HG03460 (cell line): ENCODE results near the gene GLOD5.
A peak's percentile ranks its signal among the peaks of the same experiment; 100 is the strongest.
"Not testable (repeated sequence)": the region's sequence is repeated elsewhere in the genome, so short reads cannot be mapped to it uniquely, and the experiment has no call there.

ENCODE experiments used
- ATAC-seq: cut with Tn5 transposase; IDR thresholded peaks from one replicate; pipeline ENCODE4 v1.9.1; 2021; ENCODE audit not compliant: unreplicated experiment

Gene GLOD5

DNA sequence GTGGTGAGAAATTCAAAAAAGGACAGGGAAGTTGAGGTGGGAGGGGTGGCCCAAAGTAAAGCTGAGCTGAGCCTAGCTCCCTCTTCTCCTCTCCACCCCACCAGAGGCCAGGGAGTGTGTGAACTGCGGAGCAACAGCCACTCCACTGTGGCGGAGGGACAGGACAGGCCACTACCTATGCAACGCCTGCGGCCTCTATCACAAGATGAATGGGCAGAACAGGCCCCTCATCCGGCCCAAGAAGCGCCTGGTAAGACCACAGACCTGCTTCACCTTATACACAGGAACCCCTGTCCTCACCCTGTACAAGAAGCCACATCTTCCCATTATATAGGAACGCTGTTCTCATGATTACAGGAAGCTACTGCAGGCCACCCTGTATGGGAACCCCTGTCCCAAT, 30.7 kb downstream of the GLOD5 start:
- ATAC-seq: no peak

DNA sequence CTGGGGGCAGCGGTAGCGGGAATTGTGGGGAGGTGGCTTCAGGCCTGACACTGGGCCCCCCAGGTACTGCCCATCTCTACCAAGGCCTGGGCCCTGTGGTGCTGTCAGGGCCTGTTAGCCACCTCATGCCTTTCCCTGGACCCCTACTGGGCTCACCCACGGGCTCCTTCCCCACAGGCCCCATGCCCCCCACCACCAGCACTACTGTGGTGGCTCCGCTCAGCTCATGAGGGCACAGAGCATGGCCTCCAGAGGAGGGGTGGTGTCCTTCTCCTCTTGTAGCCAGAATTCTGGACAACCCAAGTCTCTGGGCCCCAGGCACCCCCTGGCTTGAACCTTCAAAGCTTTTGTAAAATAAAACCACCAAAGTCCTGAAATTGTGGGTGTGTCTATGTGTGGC, 32.4 kb downstream of the GLOD5 start:
- no peak for ATAC-seq

DNA sequence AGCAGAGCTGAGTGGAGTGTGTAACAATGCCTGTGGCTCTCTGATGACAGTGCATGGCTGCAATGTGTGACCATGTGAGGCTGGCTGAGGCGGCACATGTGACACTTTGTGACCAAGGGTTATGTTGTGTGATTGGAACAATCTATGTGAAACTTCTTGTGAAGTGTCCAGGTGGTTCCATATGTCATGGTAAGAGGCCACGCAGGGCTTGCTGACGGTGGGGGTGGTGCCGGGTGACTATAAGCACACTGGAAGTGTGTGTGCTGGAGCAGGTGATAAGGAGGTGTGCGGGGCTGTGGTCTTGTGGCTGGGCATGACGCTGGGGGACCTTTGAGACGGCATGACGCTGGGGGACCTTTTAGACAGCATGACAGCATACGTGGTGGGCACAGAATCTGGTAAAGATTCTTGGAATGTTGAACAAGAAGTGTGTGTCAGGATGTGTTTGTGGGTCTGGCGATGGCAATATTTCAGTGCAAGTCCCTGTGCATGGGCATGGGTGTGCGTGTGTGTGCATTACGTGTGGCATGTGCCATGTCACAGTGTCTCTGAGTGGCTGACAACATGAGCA, 32.9 kb downstream of the GLOD5 start:
- no peak for ATAC-seq

DNA sequence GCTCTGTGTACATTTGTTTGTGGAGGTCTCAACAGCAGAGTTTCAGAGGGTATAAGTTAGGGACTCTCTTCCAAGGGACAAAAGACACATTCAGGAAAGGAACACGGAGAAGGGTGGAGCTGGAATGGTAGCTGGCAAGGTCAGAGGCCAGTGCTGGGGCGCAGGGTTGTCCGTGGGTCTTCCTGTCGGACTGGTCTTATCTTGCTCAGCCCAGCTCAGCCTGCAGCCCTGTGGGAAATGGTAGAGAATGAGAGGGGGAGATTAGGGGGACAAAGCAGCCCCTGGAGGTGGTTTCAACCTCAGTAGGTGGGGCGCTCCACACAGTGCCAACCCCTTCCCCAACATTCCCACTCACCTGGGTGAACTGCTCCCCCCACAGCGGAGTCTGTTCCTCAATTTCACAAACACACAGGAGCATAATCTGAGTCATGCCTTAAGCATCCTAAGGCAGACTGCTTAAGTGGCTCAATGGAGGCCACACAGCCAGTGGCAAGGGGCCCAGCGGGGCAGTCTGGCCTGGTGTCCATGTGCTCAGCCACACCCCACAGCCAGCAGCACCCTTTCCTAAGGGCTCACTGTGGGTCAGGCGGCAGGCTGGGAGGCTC, 33.5 kb downstream of the GLOD5 start:
- no peak for ATAC-seq

DNA sequence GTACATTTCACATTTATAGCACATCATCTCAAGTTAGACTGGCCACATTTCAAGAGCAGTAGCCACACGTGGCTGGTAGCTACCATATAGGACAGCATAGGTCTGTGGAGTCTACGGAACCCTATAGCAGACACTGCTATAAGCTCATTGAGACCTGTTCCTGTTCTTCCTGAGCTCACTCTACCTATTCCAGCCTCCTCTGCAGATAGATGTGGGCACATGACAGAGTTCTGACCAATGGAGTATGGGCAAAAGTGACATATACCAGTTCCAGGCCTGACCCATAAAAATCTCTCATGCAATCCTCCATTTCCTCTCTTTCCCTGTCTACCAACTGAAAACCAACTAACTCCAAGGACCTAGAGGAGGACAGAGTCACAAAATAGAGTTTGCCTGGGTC, 36.8 kb downstream of the GLOD5 start:
- ATAC-seq: no peak

DNA sequence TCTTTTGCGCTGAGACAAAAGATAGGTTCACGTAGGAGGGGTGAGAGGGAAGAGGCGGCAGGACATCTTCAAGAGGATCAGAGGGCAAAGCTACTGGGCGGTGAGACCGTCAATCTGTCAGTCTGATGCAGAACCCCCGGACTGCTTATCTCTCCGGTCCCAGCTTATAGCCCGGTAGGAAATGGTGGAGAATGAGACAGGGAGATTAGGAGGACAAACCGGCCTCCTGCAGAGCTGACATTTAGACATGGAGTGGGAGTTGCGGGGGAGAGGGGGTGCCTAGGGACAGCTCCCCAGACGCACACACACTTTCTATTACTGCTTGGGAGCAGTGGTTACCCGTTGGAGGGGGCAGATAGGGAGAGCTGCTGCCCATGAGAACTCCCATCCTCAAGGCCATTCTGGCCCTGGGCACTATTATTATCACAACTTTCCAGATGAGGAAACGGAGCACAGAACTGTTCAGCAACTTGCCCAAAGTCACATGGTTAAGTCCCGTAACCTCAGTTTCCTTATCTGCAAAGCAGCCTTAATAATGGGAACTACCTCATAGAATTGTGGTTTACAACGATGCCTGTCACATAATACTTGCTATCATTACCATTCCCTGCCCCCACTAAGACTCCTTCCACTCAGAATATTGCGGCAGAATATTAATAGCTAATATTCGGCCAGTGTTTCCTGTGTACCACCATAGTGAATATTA, 39.2 kb downstream of the GLOD5 start:
- ATAC-seq: no peak

DNA sequence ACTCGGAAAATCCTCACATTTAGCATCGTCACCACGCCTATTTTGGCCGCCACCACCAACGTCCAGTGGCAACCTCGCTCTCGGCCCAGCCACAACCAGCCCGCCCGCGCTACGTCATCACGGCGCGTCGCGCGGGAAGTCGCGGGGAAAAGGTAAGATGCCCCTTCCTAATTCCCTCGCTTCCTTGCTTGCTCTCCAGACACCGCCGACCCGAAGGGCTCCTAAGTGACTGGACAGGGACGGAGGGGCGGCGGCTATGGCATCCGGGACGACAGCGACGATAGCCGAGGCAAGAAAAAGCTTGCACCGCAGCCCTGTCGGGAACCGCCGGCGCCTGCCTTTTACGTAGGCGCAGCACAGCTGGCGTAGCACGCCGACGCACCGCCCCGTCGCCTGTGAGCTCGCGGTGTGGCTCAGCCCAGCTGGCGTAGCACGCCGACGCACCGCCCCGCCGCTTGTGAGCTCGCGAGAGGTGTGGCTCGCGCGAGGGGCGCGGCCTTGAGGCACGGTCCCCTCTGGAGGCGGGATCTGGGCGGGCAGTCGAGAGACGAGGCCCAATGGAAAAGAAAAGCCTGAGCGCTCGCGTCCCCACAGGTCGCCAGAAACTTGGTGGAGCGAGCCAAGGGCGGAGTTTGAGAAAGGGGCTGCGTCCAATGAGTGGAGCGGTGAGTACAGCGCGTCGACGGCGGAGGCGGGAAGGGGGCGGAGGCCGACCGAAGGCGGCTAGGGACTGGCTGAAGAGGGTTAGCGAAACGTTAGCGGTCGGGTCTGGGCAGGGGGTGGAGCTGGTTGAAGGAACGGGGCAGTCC, 39.9 kb downstream of the GLOD5 start, which contains the start of gene HDAC6:
Gene HDAC6, plus strand, starts transcription at position 788 of the 809 bp plus-strand sequence. CDS start 626 bp downstream, outside the sequence.
- ATAC-seq: peak; percentile 89

DNA sequence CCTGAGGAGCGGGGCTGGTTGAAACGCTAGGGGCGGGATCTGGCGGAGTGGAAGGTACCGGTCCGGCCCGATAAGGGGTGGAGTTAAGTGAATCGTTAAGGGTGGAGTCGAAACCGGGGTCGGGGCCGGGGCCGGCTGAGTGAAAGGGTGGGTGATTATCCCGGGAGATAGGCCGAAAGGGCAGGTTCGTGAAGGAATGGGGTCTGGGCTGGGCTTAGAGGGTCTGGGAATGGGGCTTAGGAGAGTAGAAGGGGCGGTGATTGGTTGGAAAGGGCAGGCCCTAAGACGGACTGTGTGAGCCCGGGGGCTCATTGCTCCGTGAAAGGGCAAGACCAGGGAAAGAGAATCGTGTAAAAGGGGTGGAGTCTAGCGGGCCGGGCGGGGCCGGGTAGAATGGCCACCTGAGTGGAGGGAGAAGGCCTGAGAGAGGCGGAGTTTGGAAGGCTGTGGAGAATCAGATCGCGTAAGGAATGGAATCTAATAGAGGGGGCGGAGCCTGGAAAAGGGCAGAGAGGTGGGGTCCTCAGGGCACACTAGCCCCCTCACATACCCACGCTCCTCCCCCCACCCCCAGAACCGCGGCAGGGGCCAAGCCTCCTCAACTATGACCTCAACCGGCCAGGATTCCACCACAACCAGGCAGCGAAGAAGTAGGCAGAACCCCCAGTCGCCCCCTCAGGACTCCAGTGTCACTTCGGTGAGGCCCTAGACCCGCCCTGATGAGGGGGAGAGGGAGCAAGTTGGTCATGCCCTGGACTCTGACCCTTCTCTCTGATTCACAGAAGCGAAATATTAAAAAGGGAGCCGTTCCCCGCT, 40.8 kb downstream of the GLOD5 start:
- peak; percentile 52 for ATAC-seq

DNA sequence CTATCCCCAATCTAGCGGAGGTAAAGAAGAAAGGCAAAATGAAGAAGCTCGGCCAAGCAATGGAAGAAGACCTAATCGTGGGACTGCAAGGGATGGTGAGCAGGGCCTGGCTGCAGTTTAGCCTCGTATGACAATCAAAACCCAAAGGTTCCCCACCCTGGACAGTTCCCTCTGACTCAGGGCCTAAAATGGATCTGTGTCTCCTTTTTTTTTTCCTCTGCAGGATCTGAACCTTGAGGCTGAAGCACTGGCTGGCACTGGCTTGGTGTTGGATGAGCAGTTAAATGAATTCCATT, 41.3 kb downstream of the GLOD5 start:
- ATAC-seq: no peak

DNA sequence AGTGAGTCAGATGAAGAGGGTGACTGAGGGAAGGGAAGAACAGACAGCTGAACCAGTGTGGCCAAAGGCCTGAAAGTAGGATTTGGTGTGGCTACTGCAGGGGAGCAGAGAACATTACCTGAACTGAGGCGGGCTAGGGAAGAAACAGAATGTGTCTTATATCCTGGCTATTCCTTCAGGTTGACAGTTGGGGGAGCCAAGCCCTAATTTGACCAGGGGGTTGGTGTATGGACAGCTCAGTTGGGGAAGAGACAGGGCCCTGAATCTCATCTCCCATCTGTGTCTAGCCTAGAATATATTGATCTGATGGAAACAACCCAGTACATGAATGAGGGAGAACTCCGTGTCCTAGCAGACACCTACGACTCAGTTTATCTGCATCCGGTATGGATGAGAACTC, 44.5 kb downstream of the GLOD5 start:
- ATAC-seq: no peak

DNA sequence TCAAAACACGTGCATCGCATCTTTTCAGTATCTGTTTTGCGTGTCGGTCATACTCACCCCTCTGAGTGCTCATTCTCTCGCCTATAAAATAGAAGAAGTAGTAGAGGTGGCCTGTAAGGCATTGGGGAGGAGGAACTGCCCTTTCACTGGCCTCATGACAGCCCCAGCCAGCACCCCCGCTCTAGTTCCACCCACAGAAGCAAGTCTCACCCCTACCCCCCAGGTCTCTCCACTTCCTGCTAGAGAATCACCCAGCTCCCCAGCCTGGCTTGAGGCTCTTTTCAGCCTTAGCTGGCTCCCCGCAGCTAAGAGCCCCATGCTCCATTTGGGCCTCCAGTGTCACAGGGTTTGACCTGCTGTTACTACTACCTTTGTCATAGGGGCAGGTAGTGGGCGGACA, 52.1 kb downstream of the GLOD5 start:
- no peak for ATAC-seq

DNA sequence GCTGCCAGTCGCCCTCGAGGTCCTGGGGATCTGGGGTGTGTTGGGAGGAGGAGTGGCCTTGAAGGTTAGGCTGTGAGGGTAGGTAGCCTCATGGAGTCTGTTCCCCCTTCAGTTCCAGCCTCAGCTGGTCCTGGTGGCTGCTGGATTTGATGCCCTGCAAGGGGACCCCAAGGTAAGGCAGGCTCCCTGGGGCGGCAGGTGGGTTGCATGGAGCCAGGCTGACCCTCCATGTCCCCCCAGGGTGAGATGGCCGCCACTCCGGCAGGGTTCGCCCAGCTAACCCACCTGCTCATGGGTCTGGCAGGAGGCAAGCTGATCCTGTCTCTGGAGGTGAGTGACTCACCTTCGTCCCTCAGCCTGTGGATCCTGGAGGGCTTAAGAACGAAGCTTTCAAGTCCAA, 53.2 kb downstream of the GLOD5 start:
- no peak for ATAC-seq

DNA sequence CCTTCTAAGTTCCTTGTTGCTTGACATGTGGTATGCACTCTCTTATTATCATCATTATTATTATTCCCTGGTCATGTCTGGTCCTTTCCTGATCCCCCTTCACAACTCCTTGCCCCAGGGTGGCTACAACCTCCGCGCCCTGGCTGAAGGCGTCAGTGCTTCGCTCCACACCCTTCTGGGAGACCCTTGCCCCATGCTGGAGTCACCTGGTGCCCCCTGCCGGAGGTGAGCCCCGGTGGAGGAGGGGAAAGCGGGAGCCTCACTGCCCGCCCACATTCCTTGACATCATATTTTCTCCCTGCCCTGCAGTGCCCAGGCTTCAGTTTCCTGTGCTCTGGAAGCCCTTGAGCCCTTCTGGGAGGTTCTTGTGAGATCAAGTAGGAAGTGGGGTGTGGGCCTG, 53.7 kb downstream of the GLOD5 start:
- ATAC-seq: no peak

DNA sequence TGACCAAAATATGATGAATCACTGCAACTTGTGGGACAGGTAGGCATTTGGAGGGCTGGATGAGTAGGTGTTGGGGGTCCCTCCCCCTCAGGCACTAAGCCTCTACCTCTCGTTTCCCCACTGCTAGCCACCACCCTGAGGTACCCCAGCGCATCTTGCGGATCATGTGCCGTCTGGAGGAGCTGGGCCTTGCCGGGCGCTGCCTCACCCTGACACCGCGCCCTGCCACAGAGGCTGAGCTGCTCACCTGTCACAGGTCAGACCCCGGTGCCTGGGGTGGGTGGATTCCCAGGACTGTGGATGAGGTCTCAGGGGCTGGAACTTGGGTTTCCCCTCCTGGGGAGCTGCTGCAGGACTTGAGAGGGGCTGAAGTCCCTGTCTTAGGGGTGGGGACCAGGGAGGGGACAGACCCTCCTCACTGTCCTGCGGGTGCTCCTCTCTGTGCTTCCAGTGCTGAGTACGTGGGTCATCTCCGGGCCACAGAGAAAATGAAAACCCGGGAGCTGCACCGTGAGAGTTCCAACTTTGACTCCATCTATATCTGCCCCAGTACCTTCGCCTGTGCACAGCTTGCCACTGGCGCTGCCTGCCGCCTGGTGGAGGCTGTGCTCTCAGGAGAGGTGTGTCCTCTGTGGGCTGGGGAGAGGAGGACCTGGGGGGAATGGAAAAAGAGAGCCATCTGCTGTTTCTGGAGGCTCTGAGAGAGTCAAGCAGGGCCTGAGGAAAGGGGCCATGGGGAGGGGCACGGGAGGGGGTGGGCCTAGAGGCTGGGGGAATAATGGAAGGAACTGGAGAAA, 54.7 kb downstream of the GLOD5 start:
- no peak for ATAC-seq

DNA sequence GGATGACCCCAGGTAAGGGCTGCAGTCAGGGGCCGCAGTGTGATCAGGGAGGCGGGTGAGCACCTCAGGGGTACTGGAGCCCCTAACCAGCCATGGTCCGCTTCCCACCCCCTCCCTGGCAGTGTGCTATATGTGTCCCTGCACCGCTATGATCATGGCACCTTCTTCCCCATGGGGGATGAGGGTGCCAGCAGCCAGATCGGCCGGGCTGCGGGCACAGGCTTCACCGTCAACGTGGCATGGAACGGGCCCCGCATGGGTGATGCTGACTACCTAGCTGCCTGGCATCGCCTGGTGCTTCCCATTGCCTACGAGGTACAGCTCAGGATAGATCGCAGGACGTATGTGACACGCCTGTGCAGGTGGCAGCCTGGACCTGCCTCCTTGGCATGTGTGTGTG, 56.6 kb downstream of the GLOD5 start:
- no peak for ATAC-seq

DNA sequence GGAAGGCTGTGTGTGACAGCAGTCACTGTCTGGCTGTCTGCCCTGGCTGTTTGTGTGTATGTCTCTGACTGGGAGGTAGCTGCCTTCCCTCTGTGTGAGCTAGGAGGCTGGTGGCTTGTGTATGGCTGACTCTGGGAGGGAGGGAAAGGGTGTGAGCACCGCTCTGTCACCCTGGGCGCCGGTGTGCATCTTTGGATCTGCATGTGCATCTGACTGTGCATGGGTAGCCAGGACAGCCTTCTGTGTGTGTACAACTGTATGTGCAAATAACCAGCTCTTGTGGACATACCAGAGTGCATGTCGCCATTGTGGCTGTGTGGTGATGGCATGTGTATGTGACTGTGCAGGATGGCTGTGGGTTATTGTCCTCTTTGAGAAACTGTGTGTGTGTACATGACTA, 57.3 kb downstream of the GLOD5 start:
- ATAC-seq: no peak

DNA sequence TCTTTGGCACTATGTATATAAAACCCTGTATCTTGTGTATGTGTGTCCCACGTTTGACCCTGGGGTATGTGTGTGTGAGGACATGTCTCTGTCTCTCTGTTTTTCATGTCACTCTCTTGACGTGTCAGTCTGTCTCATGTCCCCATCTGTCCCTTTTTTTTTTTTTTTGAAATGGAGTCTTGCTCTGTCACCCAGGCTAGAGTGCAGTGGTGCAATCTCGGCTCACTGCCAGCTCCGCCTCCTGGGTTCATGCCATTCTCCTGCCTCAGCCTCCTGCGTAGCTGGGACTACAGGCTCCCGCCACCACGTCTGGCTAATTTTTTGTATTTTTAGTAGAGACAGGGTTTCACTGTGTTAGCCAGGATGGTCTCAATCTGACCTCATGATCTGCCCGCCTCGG, 57.8 kb downstream of the GLOD5 start:
- not testable (repeated sequence) for ATAC-seq

DNA sequence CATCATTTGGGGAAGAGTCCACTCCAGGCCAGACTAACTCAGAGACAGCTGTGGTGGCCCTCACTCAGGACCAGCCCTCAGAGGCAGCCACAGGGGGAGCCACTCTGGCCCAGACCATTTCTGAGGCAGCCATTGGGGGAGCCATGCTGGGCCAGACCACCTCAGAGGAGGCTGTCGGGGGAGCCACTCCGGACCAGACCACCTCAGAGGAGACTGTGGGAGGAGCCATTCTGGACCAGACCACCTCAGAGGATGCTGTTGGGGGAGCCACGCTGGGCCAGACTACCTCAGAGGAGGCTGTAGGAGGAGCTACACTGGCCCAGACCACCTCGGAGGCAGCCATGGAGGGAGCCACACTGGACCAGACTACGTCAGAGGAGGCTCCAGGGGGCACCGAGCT, 61.5 kb downstream of the GLOD5 start:
- ATAC-seq: no peak
